A673 (cell line): Measurements from ENCODE around the gene COIL.

Source experiments
- CTCF ChIP-seq: fragments of 300-800, 200-600 bp; sonication (generic); conservative IDR thresholded peaks from 2 replicates; pipeline ENCODE4 v1.5.1; 2017; ENCODE audit warnings: low read depth, mild to moderate bottlenecking, antibody characterized with exemption, low read length, moderate library complexity, mixed read lengths
- EZH2 ChIP-seq: fragments of 200-600 bp; sonication (generic); IDR thresholded peaks from 2 replicates; pipeline ENCODE4 v1.6.1; 2017; ENCODE audit warnings: borderline replicate concordance, low read depth, mild to moderate bottlenecking, mixed read lengths, antibody characterized with exemption, low read length; ENCODE audit not compliant: poor library complexity, severe bottlenecking

DNA sequence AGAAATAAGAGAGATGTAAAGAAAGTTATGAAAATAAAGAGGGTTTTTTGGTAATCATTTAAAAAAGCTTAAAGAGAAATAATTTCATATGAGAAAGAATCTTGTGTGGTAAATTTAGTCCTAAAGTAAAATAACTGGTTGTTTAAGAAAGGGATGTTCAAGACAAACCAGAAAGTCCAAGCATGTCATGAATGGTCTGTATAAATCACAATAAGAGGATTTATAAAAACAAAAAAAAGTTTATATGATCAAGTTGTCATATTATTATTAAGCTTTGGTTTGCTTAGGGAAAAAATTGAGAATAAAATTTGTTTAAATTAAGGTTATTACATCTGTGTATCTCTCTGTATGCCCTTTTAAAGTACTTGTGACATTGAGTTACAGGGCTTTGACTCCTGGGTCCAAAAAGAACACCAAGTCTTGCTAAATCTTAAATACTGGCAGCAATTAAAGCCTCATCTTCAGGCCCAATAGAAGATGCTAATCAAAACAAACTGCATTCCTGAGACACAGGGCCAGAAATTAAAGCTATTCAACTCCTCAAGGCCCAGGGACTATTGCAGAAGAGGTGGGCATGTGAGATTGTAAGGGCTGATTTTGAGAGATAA is 31.4 kb downstream of the COIL start:
- TF ChIP-seq CTCF (no peak), EZH2 (no peak)
